ENCODE measurements around the gene ARAP1. TPM values are rescaled to one million over a fixed set of nuclear protein-coding genes. Genes with fewer than 3 reads are reported as not detected.

Gene ARAP1
- total RNA-seq, 1 experiment from 2014 or later = 86.2 TPM

- Histone ChIP-seq H3K4me1 (ENCODE audit: insufficient read depth, low read length) (peaks cover 5% of the 10 kb centered on the region), H3K27me3 (ENCODE audit: low read length) (no peaks in the 10 kb centered on the region), H4K20me1 (ENCODE audit: low read length) (no peaks in the 10 kb centered on the region), H3K4me3 (ENCODE audit: low read length) (no peak overlapping the region), H3K36me3 (ENCODE audit: low read depth, low read length) (peaks cover 8% of the 10 kb centered on the region; the same call in 1 of the 2 replicates), H3F3A (ENCODE audit: low read length, unreplicated experiment) (no peaks in the 10 kb centered on the region), H2AFZ (ENCODE audit: low read length) (no peak overlapping the region), H3K4me2 (ENCODE audit: low read length) (no peak overlapping the region), H3K27ac (ENCODE audit: low read length) (no peak overlapping the region), H3K9me3 (ENCODE audit: low read length) (no peaks in the 10 kb centered on the region), H3K9ac (ENCODE audit: low read length) (no peak overlapping the region), H3K9me2 (replicated peaks; ENCODE audit: low read length) (no peaks in the 10 kb centered on the region), H3K79me2 (ENCODE audit: low read length) (peaks cover 24% of the 10 kb centered on the region; the same call in 1 of the 2 replicates)
- no peak for TF ChIP-seq CTCF (conservative IDR thresholded peaks at IDR 0.05; ENCODE audit: low read depth, low read length)
- TF ChIP-seq EZH2phosphoT487 (IDR thresholded peaks at IDR 0.05; ENCODE audit: borderline replicate concordance, low read length) = no peak
- no peak for TF ChIP-seq EZH2 (IDR thresholded peaks at IDR 0.05; ENCODE audit: low read length, unreplicated experiment)
- intact Hi-C loops (cut with micrococcal nuclease) = no loop called here
- ChIA-PET POLR2A (ENCODE audit: unreplicated experiment) (no interaction called here), CTCF (no interaction called here)
- BruUV-seq (replicated peaks) = no TSS peak
- no peak for DNase-seq
- no peak for ATAC-seq
These were observed 21.5 kb downstream of the ARAP1 start for GRCh38 chr11:72730737-72731136.

GRCh38 chr11:72730243-72730642 lies 22.0 kb downstream of the ARAP1 start:
- DNase-seq (no peak), ATAC-seq (no peak)
- Histone ChIP-seq H3K79me2 (ENCODE audit: low read length) (peaks cover 19% of the 10 kb centered on the region; the same call in 1 of the 2 replicates), H3K9me2 (replicated peaks; ENCODE audit: low read length) (no peaks in the 10 kb centered on the region), H3K4me1 (ENCODE audit: insufficient read depth, low read length) (peaks cover under 1% of the 10 kb centered on the region; the same call in 1 of the 2 replicates), H4K20me1 (ENCODE audit: low read length) (no peaks in the 10 kb centered on the region), H3K36me3 (ENCODE audit: low read depth, low read length) (peaks cover 8% of the 10 kb centered on the region; the same call in 1 of the 2 replicates), H3K4me3 (ENCODE audit: low read length) (no peak overlapping the region), H3K9me3 (ENCODE audit: low read length) (no peaks in the 10 kb centered on the region), H2AFZ (ENCODE audit: low read length) (no peak overlapping the region), H3F3A (ENCODE audit: low read length, unreplicated experiment) (no peaks in the 10 kb centered on the region), H3K27me3 (ENCODE audit: low read length) (no peaks in the 10 kb centered on the region), H3K9ac (ENCODE audit: low read length) (no peak overlapping the region), H3K27ac (ENCODE audit: low read length) (no peak overlapping the region), H3K4me2 (ENCODE audit: low read length) (no peak overlapping the region)
- intact Hi-C loops (cut with micrococcal nuclease) = no loop called here
- POLR2A ChIA-PET (ENCODE audit: unreplicated experiment) = interaction anchor here (0.7 kb wide), 1 partner anchor 45 kb away, joined by 3 read pairs; no protein-coding TSS in a partner anchor
- CTCF ChIA-PET = no interaction called here
- BruUV-seq (replicated peaks) = no TSS peak
- TF ChIP-seq EZH2 (IDR thresholded peaks at IDR 0.05; ENCODE audit: low read length, unreplicated experiment) (no peak), EZH2phosphoT487 (IDR thresholded peaks at IDR 0.05; ENCODE audit: borderline replicate concordance, low read length) (no peak), CTCF (conservative IDR thresholded peaks at IDR 0.05; ENCODE audit: low read depth, low read length) (no peak)

- no peak overlapping the region for H3K27ac ChIP-seq (ENCODE audit: low read length)
- H3K4me1 ChIP-seq (ENCODE audit: insufficient read depth, low read length) = peaks cover 4% of the 10 kb centered on the region; the same call in 1 of the 2 replicates
- no peaks in the 10 kb centered on the region for H3K27me3 ChIP-seq (ENCODE audit: low read length)
- no peaks in the 10 kb centered on the region for H3F3A ChIP-seq (ENCODE audit: low read length, unreplicated experiment)
- no peak overlapping the region for H3K4me3 ChIP-seq (ENCODE audit: low read length)
- no peak overlapping the region for H2AFZ ChIP-seq (ENCODE audit: low read length)
- ATAC-seq = no peak
- no peak overlapping the region for H3K4me2 ChIP-seq (ENCODE audit: low read length)
- H4K20me1 ChIP-seq (ENCODE audit: low read length) = no peaks in the 10 kb centered on the region
- no TSS peak for BruUV-seq (replicated peaks)
- intact Hi-C loops (cut with micrococcal nuclease) = loop anchor here (5.0 to 10.0 kb wide), 2 partner anchors 85 to 117 kb away; partner anchors contain the start of gene ATG16L2
- H3K9me2 ChIP-seq (replicated peaks; ENCODE audit: low read length) = no peaks in the 10 kb centered on the region
- TF ChIP-seq CTCF (conservative IDR thresholded peaks at IDR 0.05; ENCODE audit: low read depth, low read length) (no peak), EZH2 (IDR thresholded peaks at IDR 0.05; ENCODE audit: low read length, unreplicated experiment) (no peak), EZH2phosphoT487 (IDR thresholded peaks at IDR 0.05; ENCODE audit: borderline replicate concordance, low read length) (no peak)
- no peak for DNase-seq
- CTCF ChIA-PET = no interaction called here
- H3K36me3 ChIP-seq (ENCODE audit: low read depth, low read length) = peaks cover 8% of the 10 kb centered on the region
- no peaks in the 10 kb centered on the region for H3K9me3 ChIP-seq (ENCODE audit: low read length)
- no peak overlapping the region for H3K9ac ChIP-seq (ENCODE audit: low read length)
- peaks cover 19% of the 10 kb centered on the region for H3K79me2 ChIP-seq (ENCODE audit: low read length)
- POLR2A ChIA-PET (ENCODE audit: unreplicated experiment) = no interaction called here
These were observed 24.7 kb downstream of the ARAP1 start for GRCh38 chr11:72727521-72727920.

All from PC-3 (cell line).